Endodermal cell (in vitro differentiated cells): Measurements from ENCODE around the gene PIP5K1B. TPM values are rescaled to one million over a fixed set of nuclear protein-coding genes. Genes with fewer than 3 reads are reported as not detected.

Experiments used
- DNase-seq: peaks from one replicate; pipeline ENCODE4 v3.0.0-alpha.2; 2017
- H3K27ac ChIP-seq: 2 replicates; pipeline ENCODE4 v1.5.1; 2013; ENCODE audit warnings: mild to moderate bottlenecking, low read depth, low read length, moderate library complexity
- H3K27me3 ChIP-seq: 2 replicates; pipeline ENCODE4 v1.6.1; 2013; ENCODE audit warnings: mild to moderate bottlenecking, low read length, moderate library complexity; ENCODE audit not compliant: insufficient read depth, control insufficient read depth, poor library complexity, severe bottlenecking
- H3K36me3 ChIP-seq: 2 replicates; pipeline ENCODE4 v1.7.0; 2013; ENCODE audit warnings: mild to moderate bottlenecking, low read length, moderate library complexity; ENCODE audit not compliant: control insufficient read depth, insufficient read depth
- H3K4me1 ChIP-seq: one replicate; pipeline ENCODE4 v1.7.0; 2013; ENCODE audit warnings: low read length; ENCODE audit not compliant: control insufficient read depth, insufficient read depth
- H3K4me3 ChIP-seq: 2 replicates; pipeline ENCODE4 v1.5.1; 2013; ENCODE audit warnings: mild to moderate bottlenecking, low read length, moderate library complexity
- H3K9ac ChIP-seq: 2 replicates; pipeline ENCODE4 v1.6.1; 2013; ENCODE audit warnings: mild to moderate bottlenecking, low read length, moderate library complexity; ENCODE audit not compliant: poor library complexity, severe bottlenecking; ENCODE audit errors: extremely low read depth
- H3K9me3 ChIP-seq: 2 replicates; pipeline ENCODE4 v1.6.1; 2013; ENCODE audit warnings: mild to moderate bottlenecking, low read length, moderate library complexity; ENCODE audit not compliant: control insufficient read depth
- H3K27ac Mint-ChIP-seq: 2 replicates; pipeline ENCODE4 v1.8.0; 2020; ENCODE audit warnings: mixed read lengths
- H3K27me3 Mint-ChIP-seq: 2 replicates; pipeline ENCODE4 v1.8.0; 2021; ENCODE audit warnings: mild to moderate bottlenecking, mixed read lengths; ENCODE audit not compliant: insufficient read depth
- H3K36me3 Mint-ChIP-seq: 2 replicates; pipeline ENCODE4 v1.8.0; 2020; ENCODE audit warnings: low read depth, mixed read lengths
- H3K4me1 Mint-ChIP-seq: 2 replicates; pipeline ENCODE4 v1.8.0; 2020; ENCODE audit warnings: mixed read lengths
- H3K4me3 Mint-ChIP-seq: 2 replicates; pipeline ENCODE4 v1.8.0; 2020; ENCODE audit warnings: mild to moderate bottlenecking, moderate library complexity, mixed read lengths
- H3K9me3 Mint-ChIP-seq: 2 replicates; pipeline ENCODE4 v1.8.0; 2020; ENCODE audit warnings: mild to moderate bottlenecking, mixed read lengths
- WGBS, 2 experiments: methylation state at CpG; one replicate each; pipeline versions ENCODE4 v1.1.5 to v1.1.7; 2013; ENCODE audit warnings: missing lambda C conversion rate in 2 of 2, mixed read lengths in 1 of 2; ENCODE audit not compliant: insufficient coverage in 1 of 2, insufficient read length in 1 of 2; 5-methylcytosine and 5-hydroxymethylcytosine counted together
- total RNA-seq, 2 donors: library from RNA; stranded (reverse); fragmentation: NEBNext Ultra II Directional in 1 of 2; extraction: Animal tissue kit (Norgen Biotek cat#: 25700) in 1 of 2; gene quantifications; 2 replicates in 1 of 2; 3 replicates in 1 of 2; pipeline ENCODE4 v1.2.1, GENCODE V29; 2021
- TF ChIP-seq, protein P1 (sequence below): fragments of 200-600 bp; sonication (generic); conservative IDR thresholded peaks from 2 replicates; pipeline ENCODE4 v1.5.0; 2021; ENCODE audit warnings: antibody characterized with exemption, mild to moderate bottlenecking

The PIP5K1B gene
- total RNA-seq, 2 donors from 2014 or later, result 8.5 to 10.2 TPM

DNA sequence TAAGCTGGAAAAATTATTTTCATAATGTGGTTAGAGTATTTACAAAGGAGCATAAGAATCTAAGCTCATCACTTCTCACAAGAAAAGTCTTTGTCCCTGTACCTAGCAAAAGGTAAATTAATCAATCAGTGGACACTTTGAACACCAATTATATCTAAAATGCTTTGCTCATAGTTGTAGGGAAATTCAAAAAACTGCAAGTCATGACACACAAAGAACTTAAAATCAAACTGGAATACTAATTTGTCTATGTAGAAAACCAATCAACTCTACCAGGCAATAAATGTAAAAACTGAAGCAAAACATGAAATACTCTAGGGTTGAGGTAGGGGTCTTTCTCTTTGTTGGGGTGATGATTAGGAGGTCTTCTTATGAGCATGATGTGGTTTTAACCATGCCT lies 173.4 kb downstream of the PIP5K1B start:
- H3K36me3 ChIP-seq, result peaks cover 10% of the 10 kb centered on the region
- no peak overlapping the region for H3K27ac ChIP-seq
- no peaks in the 10 kb centered on the region for H3K27me3 ChIP-seq
- H3K9ac ChIP-seq, result no peak overlapping the region
- no peak overlapping the region for H3K27ac Mint-ChIP-seq
- no peak overlapping the region for H3K4me3 Mint-ChIP-seq
- TF ChIP-seq, protein P1, sequence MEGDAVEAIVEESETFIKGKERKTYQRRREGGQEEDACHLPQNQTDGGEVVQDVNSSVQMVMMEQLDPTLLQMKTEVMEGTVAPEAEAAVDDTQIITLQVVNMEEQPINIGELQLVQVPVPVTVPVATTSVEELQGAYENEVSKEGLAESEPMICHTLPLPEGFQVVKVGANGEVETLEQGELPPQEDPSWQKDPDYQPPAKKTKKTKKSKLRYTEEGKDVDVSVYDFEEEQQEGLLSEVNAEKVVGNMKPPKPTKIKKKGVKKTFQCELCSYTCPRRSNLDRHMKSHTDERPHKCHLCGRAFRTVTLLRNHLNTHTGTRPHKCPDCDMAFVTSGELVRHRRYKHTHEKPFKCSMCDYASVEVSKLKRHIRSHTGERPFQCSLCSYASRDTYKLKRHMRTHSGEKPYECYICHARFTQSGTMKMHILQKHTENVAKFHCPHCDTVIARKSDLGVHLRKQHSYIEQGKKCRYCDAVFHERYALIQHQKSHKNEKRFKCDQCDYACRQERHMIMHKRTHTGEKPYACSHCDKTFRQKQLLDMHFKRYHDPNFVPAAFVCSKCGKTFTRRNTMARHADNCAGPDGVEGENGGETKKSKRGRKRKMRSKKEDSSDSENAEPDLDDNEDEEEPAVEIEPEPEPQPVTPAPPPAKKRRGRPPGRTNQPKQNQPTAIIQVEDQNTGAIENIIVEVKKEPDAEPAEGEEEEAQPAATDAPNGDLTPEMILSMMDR, result no peak
- peaks cover 49% of the 10 kb centered on the region for H3K4me1 Mint-ChIP-seq
- H3K36me3 Mint-ChIP-seq, result no peaks in the 10 kb centered on the region
- peaks cover 8% of the 10 kb centered on the region for H3K27me3 Mint-ChIP-seq
- H3K4me1 ChIP-seq, result no peaks in the 10 kb centered on the region
- no peaks in the 10 kb centered on the region for H3K9me3 ChIP-seq
- H3K4me3 ChIP-seq, result no peak overlapping the region
- no peaks in the 10 kb centered on the region for H3K9me3 Mint-ChIP-seq
- no peak for DNase-seq

DNA sequence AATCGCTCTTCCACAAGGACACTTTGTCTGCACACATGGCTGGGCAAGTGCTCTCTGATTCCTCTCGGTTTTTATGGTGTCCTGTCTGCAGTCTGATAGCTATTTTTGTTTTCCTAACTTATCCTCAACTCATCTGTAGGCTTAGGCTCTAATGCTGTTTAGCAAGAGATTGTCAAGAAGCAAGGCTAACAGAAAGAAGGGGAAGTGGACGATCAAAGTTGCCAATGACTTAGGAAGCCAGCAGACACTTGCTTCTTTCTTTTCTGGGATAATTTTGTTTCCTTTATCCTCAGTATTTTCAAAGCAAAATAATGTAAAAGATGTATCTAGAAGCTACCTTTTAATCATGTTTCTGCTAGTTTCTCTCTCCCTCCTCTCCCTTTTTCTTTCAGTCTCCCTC lies 178.2 kb downstream of the PIP5K1B start:
- no peaks in the 10 kb centered on the region for H3K9me3 ChIP-seq
- H3K27me3 ChIP-seq, result no peaks in the 10 kb centered on the region
- Mint-ChIP-seq H3K9me3 (no peaks in the 10 kb centered on the region), H3K4me3 (no peak overlapping the region), H3K36me3 (peaks cover 8% of the 10 kb centered on the region), H3K27ac (no peak overlapping the region), H3K4me1 (peaks cover 35% of the 10 kb centered on the region), H3K27me3 (no peaks in the 10 kb centered on the region)
- TF ChIP-seq, protein P1, result no peak
- no peak overlapping the region for H3K27ac ChIP-seq
- H3K36me3 ChIP-seq, result peaks cover 6% of the 10 kb centered on the region
- WGBS, 2 experiments, result 84 to 87% methylated on average over 3 of the region's 3 CpGs
- no peak overlapping the region for H3K4me3 ChIP-seq
- peaks cover 2% of the 10 kb centered on the region for H3K4me1 ChIP-seq
- no peak overlapping the region for H3K9ac ChIP-seq
- no peak for DNase-seq

DNA sequence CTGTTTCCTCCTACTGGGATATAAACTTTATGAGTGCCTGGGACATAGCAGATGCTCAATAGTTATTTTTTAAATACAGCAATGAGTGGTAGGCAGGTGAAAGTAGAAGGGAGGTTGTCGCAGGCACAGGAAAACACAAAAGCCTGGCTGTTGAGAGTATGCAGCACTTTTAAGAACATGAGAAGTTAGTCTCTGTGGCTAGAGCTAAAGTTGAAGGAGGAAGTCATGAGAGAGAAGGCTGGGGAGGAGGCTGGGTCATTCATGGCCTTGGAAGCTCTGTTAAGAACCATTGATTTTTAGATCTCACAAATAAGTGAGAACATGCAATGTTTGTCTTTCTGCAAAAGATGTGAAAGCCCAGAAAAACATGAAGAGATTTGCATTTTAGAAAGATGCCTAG lies 182.2 kb downstream of the PIP5K1B start:
- no peak for DNase-seq
- TF ChIP-seq, protein P1, result no peak
- Histone ChIP-seq H3K4me1 (peaks cover 2% of the 10 kb centered on the region), H3K27ac (no peak overlapping the region), H3K4me3 (no peak overlapping the region), H3K27me3 (no peaks in the 10 kb centered on the region), H3K9me3 (peaks cover 5% of the 10 kb centered on the region), H3K9ac (no peak overlapping the region), H3K36me3 (peaks cover 16% of the 10 kb centered on the region)
- Mint-ChIP-seq H3K4me3 (no peak overlapping the region), H3K36me3 (peaks cover 13% of the 10 kb centered on the region), H3K9me3 (no peaks in the 10 kb centered on the region), H3K27ac (no peak overlapping the region), H3K4me1 (peaks cover 31% of the 10 kb centered on the region), H3K27me3 (no peaks in the 10 kb centered on the region)
- 92% methylated on average over 1 of the region's 1 CpG; no CpG with 5 or more reads in 1 of the 2 experiments for WGBS, 2 experiments
